Activated CD8-positive, alpha-beta T cell treated with anti-CD3 and anti-CD28 coated beads, Interleukin-2, amount 10 ng/mL, durations not matched to agents 7 days and 5 days (primary cell): ENCODE data around the gene RICTOR. TPM values are rescaled to one million over a fixed set of nuclear protein-coding genes. Genes with fewer than 3 reads are reported as not detected.

ENCODE experiments used
- ATAC-seq: fragments of 150-1000 bp; cut with Tn5 transposase; one replicate; pipeline ENCODE4 v1.10.0; 2021; ENCODE audit warnings: moderate library complexity
- CTCF ChIA-PET: fragments of 350-600 bp; sonication (Branson Sonifier 250); formaldehyde crosslinking; loops from one replicate; lab custom pipeline; 2021; ENCODE audit warnings: antibody characterized with exemption; lab: Charles Lee
- POLR2A ChIA-PET: fragments of 350-600 bp; sonication (Branson Sonifier 250); formaldehyde crosslinking; loops from one replicate; lab custom pipeline; 2021; ENCODE audit warnings: antibody characterized with exemption; lab: Charles Lee
- DNase-seq: peaks from one replicate; pipeline ENCODE4 v3.0.0-alpha.2; 2020
- H3K27ac Mint-ChIP-seq: one replicate; pipeline ENCODE4 v1.8.0; 2021; ENCODE audit warnings: mild to moderate bottlenecking, mixed read lengths
- H3K27me3 Mint-ChIP-seq: one replicate; pipeline ENCODE4 v1.8.0; 2021; ENCODE audit warnings: low read depth, mixed read lengths
- H3K36me3 Mint-ChIP-seq: one replicate; pipeline ENCODE4 v1.8.0; 2021; ENCODE audit warnings: low read depth, mixed read lengths
- H3K4me1 Mint-ChIP-seq: one replicate; pipeline ENCODE4 v1.8.0; 2021; ENCODE audit warnings: low read depth, mixed read lengths
- H3K4me3 Mint-ChIP-seq: one replicate; pipeline ENCODE4 v1.8.0; 2021; ENCODE audit warnings: mild to moderate bottlenecking, mixed read lengths
- H3K9me3 Mint-ChIP-seq: one replicate; pipeline ENCODE4 v1.8.0; 2022; ENCODE audit warnings: mixed read lengths; ENCODE audit not compliant: insufficient read depth
- total RNA-seq, 2 experiments: library from RNA; stranded (reverse); gene quantifications; one replicate each; pipeline ENCODE4 v1.2.3, GENCODE V29; 2021

Gene RICTOR
- total RNA-seq, 2 experiments from 2014 or later, result 38.8 to 41.6 TPM

DNA sequence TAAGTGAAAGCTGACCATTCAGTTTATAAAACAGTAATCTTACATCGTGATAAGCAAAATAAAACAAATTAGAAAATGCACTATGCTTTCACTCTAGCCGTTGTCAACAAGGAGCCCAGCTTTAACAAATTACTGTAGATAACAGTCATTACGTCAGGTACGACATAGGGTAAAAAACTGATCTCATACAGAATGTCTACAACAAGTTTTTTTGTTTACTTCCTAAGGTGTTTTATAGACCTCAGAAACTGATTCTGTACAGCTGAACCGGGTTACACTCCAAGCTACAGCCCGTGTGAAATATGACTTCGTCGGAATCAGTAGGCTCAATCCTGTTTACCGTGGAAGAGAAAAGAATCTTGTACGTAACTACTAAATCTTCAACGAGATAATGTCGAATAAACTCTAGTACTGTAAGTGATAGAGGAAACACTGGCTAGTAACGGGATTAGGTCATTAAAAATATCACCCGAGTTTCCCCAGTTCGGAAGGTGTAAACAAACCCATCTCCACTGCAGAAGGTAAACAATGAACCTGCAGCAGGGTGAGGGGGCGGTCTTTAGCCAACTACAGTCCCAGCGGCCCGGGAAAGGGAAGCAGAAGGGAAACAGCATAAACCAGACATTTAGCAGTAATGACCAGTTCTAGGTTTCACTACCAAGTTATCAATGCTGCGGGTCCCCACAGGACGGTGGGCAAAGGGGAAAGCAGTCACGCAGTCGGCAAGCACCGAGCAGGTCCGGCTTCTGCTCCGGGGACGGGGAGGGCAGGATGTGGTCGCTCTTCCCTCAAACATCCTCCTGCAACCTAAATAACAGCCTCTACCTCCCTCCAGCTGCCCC lies 1.1 kb downstream of the RICTOR start:
- Mint-ChIP-seq H3K27ac (peak overlapping the region; percentile 95), H3K27me3 (peaks cover 7% of the 10 kb centered on the region), H3K4me3 (peak overlapping the region; percentile 96), H3K36me3 (peaks cover 34% of the 10 kb centered on the region), H3K4me1 (peaks cover 39% of the 10 kb centered on the region), H3K9me3 (no peaks in the 10 kb centered on the region)
- DNase-seq, result peak; percentile 84
- POLR2A ChIA-PET, result interaction anchor here (0.6 to 1.3 kb wide), 5 partner anchors 18 to 140 kb away, joined by 3 to 4 read pairs (median 3); no protein-coding TSS in a partner anchor
- CTCF ChIA-PET, result interaction anchor here (0.8 to 2.7 kb wide), 5 partner anchors 8 to 210 kb away, joined by 3 to 22 read pairs (median 5); no protein-coding TSS in a partner anchor
- ATAC-seq, result peak; percentile 57

DNA sequence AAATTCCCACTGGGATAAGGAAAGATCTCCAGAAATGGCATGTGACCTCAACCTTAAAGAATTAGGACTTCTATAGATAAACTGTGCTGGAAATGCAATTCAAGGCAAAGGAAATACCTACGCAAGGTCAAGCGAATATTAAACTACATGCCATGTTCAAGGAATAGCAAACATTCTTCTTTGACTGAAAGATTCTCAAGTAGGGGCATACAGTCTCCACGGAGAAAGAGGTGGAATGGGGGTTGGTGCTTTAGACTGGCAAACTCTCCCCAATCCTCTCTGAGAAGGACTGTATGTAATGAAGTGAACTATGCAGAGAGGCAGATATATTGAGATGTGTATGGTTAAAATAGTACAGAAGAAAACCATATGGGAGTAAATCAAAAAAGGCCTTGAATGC lies 6.1 kb downstream of the RICTOR start:
- H3K4me1 Mint-ChIP-seq, result peaks cover 29% of the 10 kb centered on the region
- ChIA-PET POLR2A (no interaction called here), CTCF (interaction anchor here (0.8 to 1.3 kb wide), 2 partner anchors 9 to 12 kb away, joined by 3 to 8 read pairs; no protein-coding TSS in a partner anchor)
- DNase-seq (no peak), ATAC-seq (no peak)
- no peak overlapping the region for H3K4me3 Mint-ChIP-seq
- peaks cover 70% of the 10 kb centered on the region for H3K36me3 Mint-ChIP-seq
- H3K27me3 Mint-ChIP-seq, result no peaks in the 10 kb centered on the region
- H3K27ac Mint-ChIP-seq, result no peak overlapping the region
- peaks cover 19% of the 10 kb centered on the region for H3K9me3 Mint-ChIP-seq

DNA sequence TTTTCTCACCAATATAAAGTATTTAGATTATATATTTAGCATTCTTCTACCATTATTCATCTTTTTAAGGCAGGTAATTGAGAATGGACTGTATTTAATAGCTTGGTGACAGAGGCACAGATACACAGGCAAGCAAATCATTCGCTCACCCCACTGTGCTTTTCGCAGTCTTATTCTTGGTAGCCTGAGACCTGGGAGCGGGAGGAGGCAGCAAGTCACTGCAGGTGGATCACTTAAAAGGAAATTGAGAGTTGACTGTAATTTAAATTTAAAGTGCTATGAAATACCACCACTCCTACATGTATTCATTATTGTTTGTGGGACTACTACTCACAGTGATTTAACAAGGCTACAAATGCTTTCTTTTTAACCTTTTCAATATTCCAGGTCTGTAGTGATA lies 9.7 kb downstream of the RICTOR start:
- CTCF ChIA-PET, result no interaction called here
- POLR2A ChIA-PET, result no interaction called here
- peaks cover 19% of the 10 kb centered on the region for H3K9me3 Mint-ChIP-seq
- H3K27me3 Mint-ChIP-seq, result no peaks in the 10 kb centered on the region
- H3K36me3 Mint-ChIP-seq, result peaks cover 52% of the 10 kb centered on the region
- DNase-seq (no peak), ATAC-seq (no peak)
- peaks cover 25% of the 10 kb centered on the region for H3K4me1 Mint-ChIP-seq
- no peak overlapping the region for H3K27ac Mint-ChIP-seq
- H3K4me3 Mint-ChIP-seq, result no peak overlapping the region

DNA sequence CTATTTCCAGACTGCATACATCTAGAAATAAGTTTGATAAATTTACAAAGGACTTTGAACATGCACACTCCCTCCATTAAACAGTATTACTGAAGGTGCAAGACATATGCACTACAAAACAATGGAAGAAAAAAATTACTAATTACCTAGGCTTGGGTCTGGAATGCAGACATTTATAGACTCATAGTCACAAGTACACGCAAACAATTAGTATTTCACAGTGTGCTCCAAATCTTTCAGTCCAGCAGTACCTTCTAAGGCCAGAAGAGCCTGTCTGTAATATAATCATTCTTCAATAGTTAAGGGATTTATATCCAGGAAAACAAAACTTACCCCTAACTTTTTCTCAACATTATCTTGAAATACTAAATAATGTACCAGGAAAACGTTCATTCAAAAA lies 11.2 kb downstream of the RICTOR start:
- Mint-ChIP-seq H3K4me1 (peaks cover 34% of the 10 kb centered on the region), H3K9me3 (peaks cover 19% of the 10 kb centered on the region), H3K4me3 (no peak overlapping the region), H3K36me3 (peaks cover 40% of the 10 kb centered on the region), H3K27ac (no peak overlapping the region), H3K27me3 (no peaks in the 10 kb centered on the region)
- CTCF ChIA-PET, result no interaction called here
- ATAC-seq (no peak), DNase-seq (no peak)
- POLR2A ChIA-PET, result no interaction called here

DNA sequence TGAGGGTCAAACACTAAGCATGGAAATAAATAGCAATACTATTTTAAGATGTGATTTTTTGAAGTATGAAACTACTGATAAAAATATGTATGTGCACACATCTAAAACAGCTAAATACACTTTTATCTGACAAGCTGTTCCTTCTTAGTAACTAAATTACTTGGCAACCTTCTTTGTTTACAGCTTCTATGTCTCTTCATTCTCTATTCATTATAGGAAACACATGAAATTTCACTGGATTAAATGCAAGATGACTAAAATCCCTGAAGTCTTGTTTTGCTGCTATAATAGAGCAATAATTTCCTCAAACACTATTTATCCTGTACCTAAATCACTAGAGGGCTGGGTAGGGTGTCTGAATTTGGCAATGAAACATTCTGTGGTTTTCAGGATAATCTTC lies 11.7 kb downstream of the RICTOR start:
- Mint-ChIP-seq H3K36me3 (peaks cover 34% of the 10 kb centered on the region), H3K9me3 (peaks cover 15% of the 10 kb centered on the region), H3K27ac (no peak overlapping the region), H3K4me1 (peaks cover 36% of the 10 kb centered on the region), H3K27me3 (no peaks in the 10 kb centered on the region), H3K4me3 (no peak overlapping the region)
- ATAC-seq, result no peak
- ChIA-PET POLR2A (no interaction called here), CTCF (interaction anchor here (2.0 kb wide), 1 partner anchor 10 kb away, joined by 8 read pairs; no protein-coding TSS in a partner anchor)
- no peak for DNase-seq

DNA sequence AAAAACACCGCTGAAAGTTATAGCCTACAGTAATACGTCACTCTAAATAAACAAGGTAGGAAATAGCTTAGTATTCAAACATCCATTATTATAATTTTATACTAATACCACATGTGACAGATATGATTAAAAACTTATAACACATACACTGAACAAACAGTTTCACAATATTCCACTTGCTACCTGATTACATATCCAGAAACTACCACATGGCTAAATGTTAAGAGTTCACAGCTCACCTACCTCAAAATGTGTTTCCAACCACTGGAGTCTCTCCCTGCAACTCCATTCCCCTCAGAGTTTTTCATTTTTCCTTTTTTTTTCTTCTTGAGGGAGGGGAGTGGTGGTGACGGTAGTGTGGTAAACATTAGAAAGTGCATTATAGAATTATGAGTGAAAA lies 12.1 kb downstream of the RICTOR start:
- H3K9me3 Mint-ChIP-seq, result peaks cover 11% of the 10 kb centered on the region

DNA sequence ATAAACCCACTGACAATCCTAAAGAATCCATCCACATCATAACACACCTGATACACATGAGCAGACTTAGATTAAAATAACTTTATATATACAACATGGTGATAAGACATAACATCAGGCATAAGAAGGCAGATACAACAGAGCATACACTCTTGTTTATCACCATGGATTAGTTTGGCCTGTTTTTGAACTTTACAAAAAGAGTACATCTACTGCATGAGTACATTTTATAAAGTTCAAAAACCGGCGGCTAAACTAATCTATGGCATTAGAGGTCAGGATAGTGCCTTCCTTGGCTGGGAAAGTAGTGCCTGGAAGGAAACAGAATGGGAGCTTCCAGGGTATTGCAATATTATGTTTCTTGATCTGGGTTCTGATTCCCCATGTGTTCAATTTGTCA lies 15.1 kb downstream of the RICTOR start:
- no peak for ATAC-seq
- Mint-ChIP-seq H3K4me1 (peaks cover 28% of the 10 kb centered on the region), H3K9me3 (no peaks in the 10 kb centered on the region), H3K27me3 (no peaks in the 10 kb centered on the region), H3K4me3 (no peak overlapping the region), H3K27ac (no peak overlapping the region), H3K36me3 (peaks cover 18% of the 10 kb centered on the region)
- ChIA-PET POLR2A (no interaction called here), CTCF (no interaction called here)
- no peak for DNase-seq

More for the DNA sequence above, 12.1 kb downstream of the RICTOR start:
- no peak overlapping the region for H3K27ac Mint-ChIP-seq
- ChIA-PET CTCF (interaction anchor here (2.0 kb wide), 1 partner anchor 11 kb away, joined by 8 read pairs; no protein-coding TSS in a partner anchor), POLR2A (no interaction called here)
- ATAC-seq (no peak), DNase-seq (no peak)
- peaks cover 36% of the 10 kb centered on the region for H3K4me1 Mint-ChIP-seq
- H3K27me3 Mint-ChIP-seq, result no peaks in the 10 kb centered on the region
- peaks cover 30% of the 10 kb centered on the region for H3K36me3 Mint-ChIP-seq
- H3K4me3 Mint-ChIP-seq, result no peak overlapping the region

DNA sequence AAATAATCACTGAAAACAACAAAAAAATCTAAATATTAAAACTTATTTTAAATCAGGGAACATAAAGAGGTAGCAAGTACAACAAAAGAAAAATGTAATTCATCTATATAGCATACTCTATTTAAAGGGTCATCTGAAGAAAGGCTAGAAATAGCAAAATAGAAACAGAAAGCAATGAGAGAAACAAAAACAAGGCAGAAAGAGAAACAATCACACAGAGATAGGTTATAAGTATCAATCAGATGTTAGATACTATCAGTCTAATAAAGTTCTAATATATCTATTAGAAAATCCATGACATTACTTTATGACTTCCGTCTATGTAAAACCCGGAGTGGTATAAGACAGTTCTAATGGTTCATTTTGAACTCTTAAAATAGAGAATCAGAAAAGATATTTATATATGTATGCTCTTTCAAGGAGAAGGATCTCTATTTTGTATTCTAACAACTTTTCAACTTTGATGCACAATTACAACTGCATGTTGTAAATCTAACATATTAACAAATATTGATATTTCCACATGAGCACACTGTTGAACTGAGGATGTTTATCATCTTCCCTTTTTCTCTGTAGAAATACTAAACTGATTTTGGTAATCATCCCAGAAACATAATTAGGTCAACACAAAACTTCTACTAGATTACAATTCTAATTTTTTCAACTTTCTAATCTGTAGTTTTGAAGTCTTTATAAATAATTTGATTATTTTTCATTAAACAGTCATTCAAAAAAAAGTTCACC lies 15.8 kb downstream of the RICTOR start:
- no peak for DNase-seq
- no peaks in the 10 kb centered on the region for H3K27me3 Mint-ChIP-seq
- ATAC-seq, result peak; percentile 76
- peaks cover 19% of the 10 kb centered on the region for H3K36me3 Mint-ChIP-seq
- no peaks in the 10 kb centered on the region for H3K9me3 Mint-ChIP-seq
- no peak overlapping the region for H3K27ac Mint-ChIP-seq
- H3K4me3 Mint-ChIP-seq, result peak overlapping the region; percentile 65
- H3K4me1 Mint-ChIP-seq, result peaks cover 28% of the 10 kb centered on the region
- ChIA-PET CTCF (no interaction called here), POLR2A (no interaction called here)

DNA sequence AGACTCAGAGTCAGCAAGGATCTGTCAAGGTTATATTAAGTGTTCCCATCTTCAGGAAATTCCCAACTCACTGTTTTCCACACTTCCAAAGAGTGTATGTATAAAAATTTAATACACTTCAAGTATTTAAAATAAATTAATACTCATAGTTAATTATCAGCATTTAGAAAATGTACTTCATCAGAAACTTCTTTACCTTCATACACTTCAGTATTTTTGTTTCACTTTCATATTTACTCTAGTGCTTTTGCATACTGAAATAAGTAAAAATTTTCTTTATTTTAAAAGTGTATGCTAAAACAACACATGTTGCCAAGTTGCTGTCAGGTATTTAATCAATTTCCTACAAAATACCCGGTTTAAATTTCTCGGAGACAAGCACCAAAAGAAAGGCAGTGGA lies 16.5 kb downstream of the RICTOR start:
- Mint-ChIP-seq H3K27ac (no peak overlapping the region), H3K4me1 (peaks cover 24% of the 10 kb centered on the region), H3K4me3 (peak overlapping the region; percentile 65), H3K9me3 (no peaks in the 10 kb centered on the region), H3K36me3 (peaks cover 19% of the 10 kb centered on the region), H3K27me3 (no peaks in the 10 kb centered on the region)
- no peak for DNase-seq
- ATAC-seq, result peak; percentile 52
- POLR2A ChIA-PET, result no interaction called here
- CTCF ChIA-PET, result no interaction called here

DNA sequence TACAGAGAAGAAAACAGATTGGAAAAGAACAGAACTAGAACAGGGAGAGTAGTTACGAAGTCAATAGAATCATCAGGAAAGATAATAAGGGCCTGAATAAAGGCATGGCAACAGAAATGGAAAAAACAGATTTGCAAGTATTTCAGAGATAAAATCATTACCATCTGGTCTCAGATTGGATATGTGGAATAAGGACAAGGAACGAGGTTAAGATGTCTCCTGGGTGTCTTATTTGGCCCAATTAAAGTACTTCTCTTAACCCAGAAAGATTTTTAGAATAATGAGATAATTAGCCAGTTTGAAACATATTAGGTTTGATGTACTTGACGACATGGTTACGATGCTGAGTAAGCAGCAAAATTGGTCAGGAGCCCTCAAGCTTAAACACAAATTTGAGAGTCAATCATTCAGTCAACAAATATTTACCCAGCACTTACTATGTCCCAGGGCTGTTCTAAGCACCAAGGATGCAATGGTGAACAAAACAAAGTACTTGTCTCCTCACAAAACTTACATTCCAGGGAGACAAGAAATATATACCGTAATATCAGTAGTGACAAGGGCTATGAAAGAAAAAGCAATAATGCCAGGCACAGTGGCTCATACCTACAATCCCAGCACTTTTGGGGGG lies 18.3 kb downstream of the RICTOR start:
- peaks cover 22% of the 10 kb centered on the region for H3K4me1 Mint-ChIP-seq
- peaks cover 20% of the 10 kb centered on the region for H3K36me3 Mint-ChIP-seq
- H3K4me3 Mint-ChIP-seq, result no peak overlapping the region
- ChIA-PET CTCF (no interaction called here), POLR2A (no interaction called here)
- no peaks in the 10 kb centered on the region for H3K9me3 Mint-ChIP-seq
- no peak for ATAC-seq
- no peak for DNase-seq
- H3K27ac Mint-ChIP-seq, result no peak overlapping the region
- H3K27me3 Mint-ChIP-seq, result no peaks in the 10 kb centered on the region

DNA sequence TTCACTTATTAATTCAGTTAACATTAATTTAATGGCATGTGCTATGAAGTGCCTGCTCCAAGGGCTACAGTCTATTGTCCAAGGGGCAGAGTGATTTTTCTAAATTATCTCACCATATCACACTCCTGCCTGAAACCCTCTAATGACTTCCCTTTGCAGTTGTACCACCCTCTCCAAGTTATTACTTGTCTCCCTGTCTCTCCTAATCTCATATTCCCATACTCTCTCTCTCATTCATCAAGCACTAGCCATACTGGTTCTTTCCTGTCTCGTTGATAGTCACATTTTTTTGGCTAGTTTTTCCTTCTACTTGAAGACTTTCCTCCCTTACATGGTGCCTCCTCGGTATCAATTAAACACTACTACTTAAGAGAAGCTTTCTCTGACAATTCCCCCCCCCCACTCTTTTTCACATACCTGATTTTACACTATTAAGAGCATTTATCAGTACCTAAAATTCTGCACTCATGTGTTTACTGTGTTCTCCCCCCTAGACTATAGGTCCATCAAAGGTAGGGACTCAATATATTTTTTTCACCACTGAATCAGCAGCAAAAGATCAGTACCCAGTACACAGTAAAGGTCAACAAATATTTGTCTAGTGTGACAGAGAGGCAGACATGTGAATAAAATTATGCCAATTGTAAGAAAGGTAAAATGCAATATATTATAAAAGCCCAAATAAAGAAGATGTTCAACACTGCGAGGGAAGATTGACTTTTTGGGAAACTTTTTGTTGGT lies 19.0 kb downstream of the RICTOR start:
- no peaks in the 10 kb centered on the region for H3K9me3 Mint-ChIP-seq
- no peaks in the 10 kb centered on the region for H3K27me3 Mint-ChIP-seq
- DNase-seq (no peak), ATAC-seq (no peak)
- peaks cover 23% of the 10 kb centered on the region for H3K36me3 Mint-ChIP-seq
- POLR2A ChIA-PET, result no interaction called here
- H3K4me3 Mint-ChIP-seq, result no peak overlapping the region
- H3K27ac Mint-ChIP-seq, result no peak overlapping the region
- CTCF ChIA-PET, result no interaction called here
- peaks cover 21% of the 10 kb centered on the region for H3K4me1 Mint-ChIP-seq
